GM19395 (cell line): ENCODE measurements around the gene NUP62.

ENCODE experiments used
- ATAC-seq: cut with Tn5 transposase; IDR thresholded peaks from one replicate; pipeline ENCODE4 v1.9.1; 2021; ENCODE audit warnings: mild to moderate bottlenecking, moderate library complexity; ENCODE audit not compliant: unreplicated experiment

The NUP62 gene

GRCh38 chr19:49904136-49904535 lies 25.2 kb downstream of the NUP62 start:
- no peak for ATAC-seq

- ATAC-seq = peak; percentile 55
Observed at GRCh38 chr19:49896863-49897621, 32.3 kb downstream of the NUP62 start, which contains the start of gene IL4I1. IL4I1 (minus strand) TSS chr19:49896887; CDS start chr19:49896160, 727 bp downstream.

- no peak for ATAC-seq
Observed at GRCh38 chr19:49895566-49896297, 33.6 kb downstream of the NUP62 start.

- no peak for ATAC-seq
Observed at GRCh38 chr19:49894879-49895565, 34.3 kb downstream of the NUP62 start.

- ATAC-seq = no peak
Observed at GRCh38 chr19:49894011-49894664, 35.2 kb downstream of the NUP62 start.

- ATAC-seq = no peak
Observed at GRCh38 chr19:49892716-49893115, 36.6 kb downstream of the NUP62 start.

- no peak for ATAC-seq
Observed at GRCh38 chr19:49891393-49891792, 37.9 kb downstream of the NUP62 start.

- ATAC-seq = no peak
Observed at GRCh38 chr19:49890349-49891311, 38.7 kb downstream of the NUP62 start.

GRCh38 chr19:49889687-49890348 lies 39.5 kb downstream of the NUP62 start:
- no peak for ATAC-seq

GRCh38 chr19:49889038-49889686 lies 40.1 kb downstream of the NUP62 start:
- no peak for ATAC-seq

GRCh38 chr19:49888510-49888824 lies 40.8 kb downstream of the NUP62 start:
- ATAC-seq = no peak

- no peak for ATAC-seq
Observed at GRCh38 chr19:49887665-49888509, 41.4 kb downstream of the NUP62 start.

GRCh38 chr19:49887037-49887664 lies 42.2 kb downstream of the NUP62 start:
- no peak for ATAC-seq

- no peak for ATAC-seq
Observed at GRCh38 chr19:49884760-49885159, 44.5 kb downstream of the NUP62 start.

GRCh38 chr19:49884109-49884508 lies 45.2 kb downstream of the NUP62 start:
- ATAC-seq = no peak

- ATAC-seq = no peak
Observed at GRCh38 chr19:49883094-49883493, 46.2 kb downstream of the NUP62 start.

GRCh38 chr19:49882643-49883042 lies 46.7 kb downstream of the NUP62 start:
- no peak for ATAC-seq
